Spleen (tissue), 11 donors: ENCODE measurements around the gene SCN4A. TPM values are rescaled to one million over a fixed set of nuclear protein-coding genes. Genes with fewer than 3 reads are reported as not detected.

Source experiments
- DNase-seq: peaks from one replicate; pipeline ENCODE4 v3.0.0-alpha.2; 2020
- H3K27ac ChIP-seq, 8 donors: fragments of 200-600 bp; sonication (generic) in 7 of 8; 1 replicate in 4 of 8; 2 replicates in 4 of 8; pipeline versions ENCODE4 v1.5.0 to v1.8.0; 2016 to 2021; ENCODE audit warnings: inconsistent platforms in 4 of 8, mild to moderate bottlenecking in 4 of 8, moderate library complexity in 1 of 8
- H3K27me3 ChIP-seq, 7 donors: fragments of 200-600 bp; sonication (generic) in 6 of 7; replicated peaks in 1 of 7; 1 replicate in 4 of 7; 2 replicates in 3 of 7; pipeline versions ENCODE4 v1.5.0 to v1.8.0; 2016 to 2021; ENCODE audit warnings: inconsistent platforms in 3 of 7, mild to moderate bottlenecking in 1 of 7
- H3K36me3 ChIP-seq, 6 donors: fragments of 200-600 bp; sonication (generic) in 5 of 6; 1 replicate in 4 of 6; 2 replicates in 2 of 6; pipeline versions ENCODE4 v1.5.0 to v1.8.0; 2016 to 2021; ENCODE audit warnings: inconsistent platforms in 2 of 6
- H3K4me1 ChIP-seq, 6 donors: fragments of 200-600 bp; sonication (generic) in 5 of 6; 1 replicate in 3 of 6; 2 replicates in 3 of 6; pipeline versions ENCODE4 v1.5.0 to v1.8.0; 2016 to 2021; ENCODE audit warnings: inconsistent platforms in 3 of 6
- H3K4me3 ChIP-seq, 8 donors: fragments of 200-600 bp; sonication (generic) in 7 of 8; 1 replicate in 4 of 8; 2 replicates in 4 of 8; pipeline versions ENCODE4 v1.5.0 to v1.8.0; 2016 to 2021; ENCODE audit warnings: inconsistent platforms in 4 of 8, mild to moderate bottlenecking in 4 of 8, moderate library complexity in 2 of 8
- H3K9me3 ChIP-seq, 8 donors: fragments of 200-600 bp; sonication (generic) in 7 of 8; 1 replicate in 4 of 8; 2 replicates in 4 of 8; pipeline versions ENCODE4 v1.5.0 to v1.8.0; 2016 to 2021; ENCODE audit warnings: inconsistent platforms in 4 of 8
- CTCF ChIP-seq, 11 experiments: fragments of 200-600 bp in 7 of 11; fragments of 450-650 bp in 4 of 11; sonication (generic) in 4 of 11; IDR thresholded peaks in 8 of 11; conservative IDR thresholded peaks in 3 of 11; 1 replicate in 7 of 11; 2 replicates in 4 of 11; pipeline versions ENCODE4 v1.4.0 to v1.8.0; 2016 to 2021; ENCODE audit warnings: antibody characterized with exemption in 11 of 11, inconsistent platforms in 4 of 11, mild to moderate bottlenecking in 1 of 11
- POLR2A ChIP-seq, 3 donors: fragments of 450-650 bp; IDR thresholded peaks; one replicate each; pipeline ENCODE4 v1.5.1; 2017; ENCODE audit warnings: antibody characterized with exemption in 3 of 3, mild to moderate bottlenecking in 1 of 3
- POLR2AphosphoS5 ChIP-seq, 3 donors: sonication (generic); formaldehyde crosslinking; IDR thresholded peaks; one replicate each; pipeline ENCODE4 v1.5.1; 2017; ENCODE audit warnings: antibody characterized with exemption in 3 of 3
- WGBS, 5 donors: extraction: QIAGEN DNeasy Blood & Tissue Kit in 3 of 5; methylation state at CpG; one replicate each; pipeline versions ENCODE4 v1.1.5 to v1.1.7; 2013 to 2018; 5-methylcytosine and 5-hydroxymethylcytosine counted together
- intact Hi-C: fragments of 100-400 bp; cut with DNase I; formaldehyde crosslinking; loops from one replicate; pipeline ENCODE4 v1.15.0; 2023; ENCODE audit warnings: low total_unique reads
- polyA plus RNA-seq, 3 donors: library from polyadenylated mRNA; stranded (reverse); fragments of 200-250 nt; gene quantifications; one replicate each; pipeline ENCODE4 v1.2.1, GENCODE V29; 2013
- total RNA-seq, 7 donors: library from RNA; depleted of rRNA in 3 of 7; stranded (reverse); fragments of >200 nt in 3 of 7; fragmentation: NEBNext Ultra II Directional in 4 of 7; extraction: Animal tissue kit (Norgen Biotek cat#: 25700) in 4 of 7; gene quantifications; one replicate each; pipeline versions ENCODE4 v1.1.0 to v1.2.1, GENCODE V29; 2016 to 2021
- donor health status: healthy with polysubstance abuse.
- donor health status: DM: no; HTN: no; CAD: no; lungs with moderate emphysema.
- donor health status: DM: no; HTN: no; CAD: no.
- donor health status: Bipolar disorder and iron deficiency.
- donor health status: healthy.
- donor health status: DM: no; HTN: no; CAD: no.
- donor health status: DM: yes; HTN: yes; CAD: no.

SCN4A gene
- total and polyA plus RNA-seq, 10 donors = 0.14 to 4.0 (median 0.86) TPM

- intact Hi-C loops = no loop called here
- WGBS, 5 donors = 90 to 98% (median 95%) methylated on average over 5 of the region's 5 CpGs
- Histone ChIP-seq H3K36me3 (no peaks in the 10 kb centered on the region), H3K27ac (no peak overlapping the region), H3K4me3 (no peak overlapping the region), H3K4me1 (peaks cover 11 to 70% (median 38%) of the 10 kb centered on the region in 6 donors), H3K9me3 (no peaks in the 10 kb centered on the region), H3K27me3 (peaks cover 0 to 26% (median 0%) of the 10 kb centered on the region in 7 donors)
- peak; percentile 72 for DNase-seq
- TF ChIP-seq CTCF (IDR thresholded peaks at IDR 0.05 in 8 of 11, conservative IDR thresholded peaks at IDR 0.05 in 3 of 11) (no peak), POLR2A (IDR thresholded peaks at IDR 0.05) (no peak), POLR2AphosphoS5 (IDR thresholded peaks at IDR 0.05) (no peak)
Measured at GRCh38 chr17:63995626-63996025, 22.9 kb upstream of the SCN4A start.

DNA sequence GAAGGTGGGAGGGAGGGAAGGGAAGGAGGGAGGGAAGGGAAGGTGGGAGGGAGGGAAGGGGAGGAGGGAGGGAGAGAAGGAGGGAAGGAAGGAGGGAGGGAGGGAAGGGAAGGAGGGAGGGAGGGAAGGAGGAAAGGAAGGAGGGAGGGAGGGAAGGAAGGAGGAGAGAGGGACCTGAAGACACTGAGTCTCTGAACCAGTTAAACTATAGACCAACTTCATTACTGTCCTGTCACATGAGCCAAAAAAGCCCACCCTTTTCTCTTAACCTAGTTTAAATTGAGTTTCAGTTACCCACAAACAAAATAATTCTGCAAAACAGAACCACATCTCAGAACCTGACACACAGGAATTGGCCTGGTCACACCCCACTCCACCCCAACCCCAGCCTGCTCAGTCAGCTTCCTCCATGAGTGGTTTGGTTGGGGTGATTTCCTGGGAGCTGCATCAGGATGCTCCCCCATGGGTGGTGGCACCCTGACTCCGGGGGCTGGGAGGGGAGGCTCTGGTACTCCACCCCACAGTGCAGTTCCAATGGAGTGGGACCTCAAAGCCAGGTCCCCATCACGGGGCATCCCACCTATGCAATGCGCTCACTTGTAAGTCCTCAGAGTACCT, 20.8 kb upstream of the SCN4A start:
- DNase-seq = peak; percentile 74
- peak overlapping the region in 2 of 8 donors; percentile 28 to 36 for H3K27ac ChIP-seq
- no peaks in the 10 kb centered on the region for H3K36me3 ChIP-seq
- H3K4me1 ChIP-seq = peaks cover 16 to 70% (median 44%) of the 10 kb centered on the region in 6 donors
- no peaks in the 10 kb centered on the region for H3K9me3 ChIP-seq
- peaks cover 0 to 15% (median 0%) of the 10 kb centered on the region in 7 donors for H3K27me3 ChIP-seq
- H3K4me3 ChIP-seq = no peak overlapping the region
- WGBS, 5 donors = 71 to 90% (median 84%) methylated on average over 3 of the region's 3 CpGs
- no peak for TF ChIP-seq POLR2AphosphoS5 (IDR thresholded peaks at IDR 0.05)
- no peak for TF ChIP-seq POLR2A (IDR thresholded peaks at IDR 0.05)
- no peak for TF ChIP-seq CTCF (IDR thresholded peaks at IDR 0.05 in 8 of 11, conservative IDR thresholded peaks at IDR 0.05 in 3 of 11)
- intact Hi-C loops = no loop called here

DNA sequence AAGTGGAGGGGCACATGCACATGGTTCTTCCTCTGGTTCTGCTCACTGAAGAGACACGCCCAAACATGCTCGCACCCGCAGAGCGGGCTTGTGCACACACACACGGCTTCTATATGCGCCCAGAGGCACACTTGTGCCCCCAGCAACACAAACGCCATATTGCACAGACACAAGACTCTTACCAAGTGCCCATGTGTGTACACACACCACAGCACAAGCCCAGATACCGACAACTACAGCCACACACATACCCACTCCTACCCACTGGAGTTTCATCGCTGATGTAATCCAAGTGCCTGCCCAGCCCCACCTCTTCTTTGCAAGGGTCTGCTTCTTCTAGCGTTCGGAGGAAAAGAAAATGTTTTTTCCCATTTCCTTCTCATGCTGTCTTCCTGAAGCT, 18.9 kb upstream of the SCN4A start:
- no peaks in the 10 kb centered on the region for H3K36me3 ChIP-seq
- H3K4me3 ChIP-seq = no peak overlapping the region
- peak; percentile 46 for DNase-seq
- H3K27ac ChIP-seq = no peak overlapping the region
- TF ChIP-seq POLR2A (IDR thresholded peaks at IDR 0.05) (no peak), POLR2AphosphoS5 (IDR thresholded peaks at IDR 0.05) (no peak), CTCF (IDR thresholded peaks at IDR 0.05 in 8 of 11, conservative IDR thresholded peaks at IDR 0.05 in 3 of 11) (no peak)
- H3K9me3 ChIP-seq = no peaks in the 10 kb centered on the region
- no peaks in the 10 kb centered on the region for H3K27me3 ChIP-seq
- H3K4me1 ChIP-seq = peaks cover 16 to 72% (median 47%) of the 10 kb centered on the region in 6 donors
- intact Hi-C loops = no loop called here
- WGBS, 5 donors = 86 to 90% (median 87%) methylated on average over 11 of the region's 11 CpGs

GRCh38 chr17:63989622-63990345, 17.1 kb upstream of the SCN4A start:
- intact Hi-C loops = loop anchor here (10.0 kb wide), 1 partner anchor 65 kb away; no protein-coding TSS in a partner anchor
- Histone ChIP-seq H3K4me1 (peaks cover 22 to 87% (median 60%) of the 10 kb centered on the region in 6 donors), H3K27ac (no peak overlapping the region), H3K36me3 (no peaks in the 10 kb centered on the region), H3K9me3 (no peaks in the 10 kb centered on the region), H3K4me3 (no peak overlapping the region), H3K27me3 (no peaks in the 10 kb centered on the region)
- TF ChIP-seq CTCF (IDR thresholded peaks at IDR 0.05 in 8 of 11, conservative IDR thresholded peaks at IDR 0.05 in 3 of 11) (no peak), POLR2A (IDR thresholded peaks at IDR 0.05) (no peak), POLR2AphosphoS5 (IDR thresholded peaks at IDR 0.05) (no peak)
- DNase-seq = peak; percentile 38
- 86 to 91% (median 87%) methylated on average over 21 of the region's 21 CpGs for WGBS, 5 donors
